Stimulated activated CD8-positive, alpha-beta memory T cell treated with anti-CD3 and anti-CD28 coated beads, Interleukin-2, amount 100 ng/mL, for 1 hour (primary cell): ENCODE data around the gene COL18A1.
"Not testable (repeated sequence)": the region's sequence is repeated elsewhere in the genome, so short reads cannot be mapped to it uniquely, and the experiment has no call there.

ENCODE experiments used
- DNase-seq, 2 donors: peaks; one replicate each; pipeline ENCODE4 v3.0.0-alpha.2; 2020; ENCODE audit warnings: low read depth in 2 of 2

Gene COL18A1

DNA sequence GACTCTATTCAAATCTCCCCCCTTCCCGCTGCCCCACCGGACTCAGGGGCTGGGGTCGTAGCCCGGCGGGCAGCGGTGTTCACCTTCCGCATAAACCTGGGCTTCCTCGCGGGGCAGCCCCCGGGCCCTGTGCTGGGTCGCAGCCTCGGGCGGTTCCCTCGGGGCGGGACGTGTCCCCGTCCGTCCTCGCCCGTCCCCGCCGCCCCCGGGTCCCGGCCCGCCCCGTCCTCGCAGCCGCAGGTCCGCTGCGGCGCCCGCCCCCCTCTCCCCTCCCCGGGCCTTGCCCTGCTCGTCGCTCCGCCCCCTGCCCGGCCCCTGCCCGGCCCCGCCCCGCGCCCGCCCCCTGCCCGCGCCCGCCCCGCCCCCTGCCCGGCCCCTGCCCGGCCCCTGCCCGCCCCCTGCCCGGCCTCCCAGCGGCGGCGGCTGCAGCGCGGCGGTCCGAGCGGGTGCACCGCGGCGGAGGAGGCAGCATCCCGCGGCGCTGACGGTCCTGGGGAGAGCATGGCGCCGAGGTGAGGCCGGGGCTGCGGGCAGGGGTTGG, at the start of gene COL18A1:
Gene COL18A1, plus strand, starts transcription at position 436 of the 541 bp plus-strand sequence. Its CDS starts 66 bp downstream, at position 502.
- peak in 1 of 2 donors; percentile 7 for DNase-seq

DNA sequence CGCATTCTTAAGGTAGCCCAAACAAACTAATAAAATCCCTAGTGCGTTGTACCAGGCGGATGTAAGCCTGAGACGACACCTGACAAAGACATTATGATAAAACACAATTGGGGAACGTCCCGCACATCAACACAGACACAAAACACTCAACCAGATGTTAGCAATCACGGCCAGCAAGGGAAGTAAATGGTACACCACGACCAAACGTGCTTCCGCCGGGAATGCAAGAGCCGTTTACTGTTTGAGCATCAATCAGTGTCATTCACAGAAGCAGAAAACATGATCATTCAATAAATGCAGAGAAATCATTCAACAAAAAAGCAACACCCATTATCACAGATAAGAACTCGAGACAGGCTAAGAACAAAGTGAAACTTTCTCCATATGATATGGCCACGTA, 49.4 kb upstream of the COL18A1 start:
- DNase-seq: no peak

DNA sequence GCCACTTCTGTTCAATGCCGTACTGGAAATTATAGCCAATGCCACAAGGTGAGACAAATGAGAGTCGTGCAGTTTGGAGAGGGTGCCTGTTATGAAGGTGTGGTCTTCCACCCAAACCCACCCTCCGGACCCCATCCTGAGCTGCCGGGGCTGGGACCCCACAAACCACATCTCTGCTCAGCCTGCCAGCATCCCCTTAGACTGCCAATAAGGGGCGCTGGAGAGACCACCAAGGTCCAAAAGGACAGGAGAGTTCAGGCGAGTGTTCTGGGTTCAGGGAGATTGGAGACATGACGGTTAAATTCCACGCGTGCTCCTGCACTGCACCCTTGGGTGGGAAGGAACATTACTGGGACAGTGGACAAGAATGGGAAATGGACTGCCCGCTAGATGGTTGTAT, 48.7 kb upstream of the COL18A1 start:
- DNase-seq: no peak

DNA sequence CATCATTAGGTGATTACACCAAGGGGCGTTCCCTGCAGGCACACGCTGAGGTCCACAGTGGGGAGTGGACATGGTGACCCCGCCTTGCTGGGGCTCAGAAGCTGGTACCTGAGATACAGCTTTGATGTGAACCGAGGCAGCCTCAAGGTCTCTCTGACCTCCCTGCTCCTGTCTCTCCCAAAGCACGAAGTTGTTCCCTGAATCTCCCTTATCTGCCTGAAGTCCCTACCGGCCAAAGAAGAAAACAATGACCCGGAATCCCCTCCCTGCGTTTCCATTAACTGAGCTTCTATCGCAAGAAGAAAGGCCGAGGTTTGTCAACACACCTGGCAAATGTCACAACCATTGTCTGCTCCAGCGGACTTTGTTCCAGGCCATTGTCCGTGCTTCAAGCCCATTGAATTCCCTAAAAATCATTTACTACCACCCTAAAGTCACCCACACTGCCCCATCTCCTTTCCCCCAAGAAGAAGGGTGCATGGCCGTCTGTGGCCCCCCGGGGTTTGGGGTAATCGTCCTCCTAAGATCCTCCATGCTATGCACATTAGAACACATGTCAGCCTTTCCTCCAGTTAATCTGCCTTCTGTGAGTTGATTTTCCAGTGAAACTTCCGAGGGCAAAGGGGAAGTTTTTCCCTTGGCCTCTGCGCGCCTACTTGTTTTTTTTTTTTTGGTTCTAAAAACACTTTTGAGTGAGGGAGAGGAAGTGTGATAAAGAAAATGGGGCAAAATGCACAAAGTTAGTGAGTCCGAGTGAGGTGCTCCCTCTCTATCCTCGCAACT, 48.1 kb upstream of the COL18A1 start:
- DNase-seq: no peak

DNA sequence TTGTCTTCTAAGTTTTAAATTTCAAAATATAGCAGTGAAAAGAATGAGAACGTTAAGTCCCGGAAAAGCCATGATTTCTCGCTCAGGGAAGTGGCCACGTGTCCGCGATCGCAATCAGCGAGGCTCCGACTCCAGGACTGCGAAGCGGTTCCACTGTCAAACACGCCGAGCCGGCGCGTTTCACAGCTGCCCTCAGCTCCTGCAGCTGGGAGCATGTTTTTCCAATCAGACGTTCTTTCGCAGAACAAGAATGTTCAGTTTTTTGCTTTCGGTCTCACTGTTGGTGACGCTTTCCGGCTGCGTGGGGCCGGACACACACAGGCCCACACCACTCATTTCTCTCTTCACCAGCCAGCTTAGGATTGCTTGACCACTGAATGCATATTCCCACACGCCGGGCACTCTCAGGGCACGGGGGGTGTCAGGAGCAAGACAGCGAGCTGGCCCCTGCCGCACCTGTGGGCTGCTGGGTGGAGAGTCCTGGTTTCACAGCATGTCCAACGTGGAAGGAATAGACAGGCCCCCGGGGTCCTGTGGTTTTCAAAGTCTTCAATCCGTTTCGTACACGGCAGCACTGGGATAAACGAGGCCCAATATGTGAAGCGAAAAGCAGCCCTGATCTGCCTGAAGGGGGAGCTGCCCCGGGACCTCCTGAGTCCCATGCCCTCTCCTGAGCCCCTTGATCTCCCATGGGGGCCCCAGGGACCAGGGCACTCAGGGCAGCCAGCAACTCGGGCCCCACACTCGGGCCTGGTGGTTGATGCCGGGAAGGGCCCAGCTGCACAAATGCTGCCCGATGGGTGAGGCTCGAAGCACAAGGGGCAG, 47.3 kb upstream of the COL18A1 start:
- no peak for DNase-seq

DNA sequence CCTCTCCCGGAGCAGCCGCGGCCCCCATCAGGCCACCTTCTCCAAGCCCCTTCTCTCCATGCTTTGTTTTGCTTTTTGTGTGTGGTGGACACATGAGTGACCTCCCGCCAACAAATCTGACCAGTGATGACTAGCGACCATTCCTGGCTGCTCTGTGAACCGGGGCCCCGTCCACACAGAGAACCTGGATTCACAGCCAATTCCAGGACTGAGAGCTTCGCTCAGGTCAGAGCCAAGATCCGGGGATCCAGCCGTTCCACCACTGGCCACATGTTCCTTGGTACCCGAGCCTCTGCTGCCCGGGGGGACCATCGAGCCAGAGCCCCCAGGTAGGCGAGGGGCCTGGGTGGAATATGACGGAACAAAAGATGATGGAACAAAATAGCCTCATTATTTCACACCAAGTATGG, 46.7 kb upstream of the COL18A1 start:
- no peak for DNase-seq

DNA sequence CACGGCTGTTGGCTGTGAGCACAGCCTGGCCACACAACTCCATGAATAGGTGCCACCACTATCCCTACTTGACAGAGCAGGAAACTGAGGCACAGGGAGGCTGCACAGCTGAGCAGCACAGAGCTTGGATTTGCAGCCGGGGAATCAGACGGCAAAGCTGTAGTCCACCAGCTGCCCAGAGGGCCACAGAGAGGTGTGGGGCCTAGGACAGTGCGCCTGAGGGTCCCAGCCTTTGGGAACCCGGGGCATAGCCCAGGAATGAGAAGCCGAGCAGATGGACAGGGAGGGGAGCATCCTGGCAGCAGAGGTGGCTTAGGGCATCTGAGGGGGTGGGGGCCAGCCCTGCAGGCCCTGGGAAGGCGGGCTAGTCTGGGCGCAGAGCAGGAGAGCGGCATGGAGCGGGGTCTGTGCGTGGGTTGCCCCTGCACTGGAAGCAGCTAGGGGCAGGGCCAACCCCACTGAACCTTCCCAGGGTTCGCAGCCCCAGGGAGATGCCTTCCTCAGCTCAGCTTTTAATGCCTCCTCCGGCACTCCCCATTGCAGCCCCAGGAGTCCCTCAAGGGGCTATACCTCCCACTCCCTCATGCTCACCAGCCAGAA, 46.2 kb upstream of the COL18A1 start:
- no peak for DNase-seq

DNA sequence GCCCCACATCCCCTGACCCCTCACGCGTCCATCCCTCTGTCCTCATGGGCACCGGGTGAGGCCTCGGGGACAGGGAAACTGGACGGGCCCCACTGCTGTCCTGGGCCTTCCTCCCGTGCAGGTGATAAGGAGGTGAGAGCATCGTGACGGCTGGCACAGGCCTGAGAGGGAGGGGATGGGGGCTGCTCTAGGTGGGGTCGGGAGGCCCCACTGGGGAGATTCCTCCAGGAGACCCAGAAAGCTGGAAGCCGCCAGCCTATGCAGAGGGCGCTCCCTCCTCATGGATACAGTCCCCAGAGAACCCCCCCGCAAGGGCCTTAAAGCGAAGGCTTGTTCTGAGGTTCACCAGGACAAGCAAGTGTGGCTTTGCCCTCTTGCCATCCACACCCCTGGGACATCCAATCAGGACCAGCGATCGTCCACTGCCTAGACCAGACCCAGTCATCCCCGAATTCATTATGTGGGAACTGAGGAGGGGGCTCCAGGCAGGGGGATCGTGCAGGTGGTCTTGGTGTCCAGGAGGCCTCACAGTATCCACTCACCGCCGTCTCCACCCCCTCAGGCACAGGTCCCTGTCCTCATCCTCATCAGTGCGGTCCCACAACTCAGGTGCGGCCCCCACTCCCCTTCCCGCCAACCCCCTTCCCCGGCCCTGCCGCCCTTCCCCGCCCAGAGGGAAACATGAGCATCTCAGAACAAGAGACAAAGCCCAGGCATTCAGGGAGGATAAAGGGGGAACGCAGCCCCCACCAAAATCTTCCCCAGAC, 45.3 kb upstream of the COL18A1 start:
- DNase-seq: no peak

DNA sequence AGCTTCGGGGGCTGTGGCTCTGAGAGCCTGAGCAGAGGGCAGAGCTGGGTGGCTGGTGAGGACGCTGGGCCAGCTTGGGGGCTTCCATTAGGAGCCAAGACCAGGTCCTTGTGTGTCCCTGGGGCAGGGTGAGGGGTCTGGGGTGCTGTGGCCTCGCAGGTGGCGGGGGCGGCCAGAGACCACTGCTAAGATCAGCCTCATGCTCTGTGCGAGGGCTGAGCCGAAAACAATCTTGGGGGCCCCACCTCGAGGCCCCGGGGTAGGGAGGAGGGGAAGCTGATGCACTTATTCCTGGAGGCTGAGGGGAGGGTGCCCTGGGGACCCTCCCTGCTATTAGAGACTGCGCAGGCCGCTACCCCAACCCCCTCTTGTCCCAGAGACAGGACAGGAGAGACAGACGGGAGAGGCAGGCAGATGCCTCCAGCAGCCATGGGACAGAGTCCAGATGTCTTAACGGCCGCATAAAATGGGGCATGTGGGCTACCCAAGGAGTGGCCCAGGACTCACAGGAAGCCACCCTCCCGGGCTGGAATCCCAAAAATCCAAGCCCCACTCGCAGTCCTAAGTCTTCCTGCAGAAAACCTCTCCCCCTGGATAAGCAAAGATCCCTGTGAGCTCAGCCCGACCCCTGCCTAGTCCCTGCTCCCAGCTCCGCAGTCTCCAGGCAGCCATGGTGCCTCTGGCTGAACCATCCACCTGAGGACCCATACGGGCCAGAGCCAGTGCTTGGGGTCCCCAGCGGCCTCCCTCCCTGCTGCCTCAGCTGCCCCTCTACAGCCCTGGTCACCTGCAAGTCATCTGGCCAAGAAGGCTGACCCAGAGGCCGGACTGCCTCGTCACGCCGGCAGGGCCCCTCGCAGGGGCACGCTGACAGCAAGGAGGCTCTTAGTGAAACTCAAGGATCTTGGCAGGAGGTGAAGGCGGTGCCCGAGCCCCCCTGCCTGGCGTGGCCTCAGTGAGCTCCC, 43.6 kb upstream of the COL18A1 start:
- no peak for DNase-seq

DNA sequence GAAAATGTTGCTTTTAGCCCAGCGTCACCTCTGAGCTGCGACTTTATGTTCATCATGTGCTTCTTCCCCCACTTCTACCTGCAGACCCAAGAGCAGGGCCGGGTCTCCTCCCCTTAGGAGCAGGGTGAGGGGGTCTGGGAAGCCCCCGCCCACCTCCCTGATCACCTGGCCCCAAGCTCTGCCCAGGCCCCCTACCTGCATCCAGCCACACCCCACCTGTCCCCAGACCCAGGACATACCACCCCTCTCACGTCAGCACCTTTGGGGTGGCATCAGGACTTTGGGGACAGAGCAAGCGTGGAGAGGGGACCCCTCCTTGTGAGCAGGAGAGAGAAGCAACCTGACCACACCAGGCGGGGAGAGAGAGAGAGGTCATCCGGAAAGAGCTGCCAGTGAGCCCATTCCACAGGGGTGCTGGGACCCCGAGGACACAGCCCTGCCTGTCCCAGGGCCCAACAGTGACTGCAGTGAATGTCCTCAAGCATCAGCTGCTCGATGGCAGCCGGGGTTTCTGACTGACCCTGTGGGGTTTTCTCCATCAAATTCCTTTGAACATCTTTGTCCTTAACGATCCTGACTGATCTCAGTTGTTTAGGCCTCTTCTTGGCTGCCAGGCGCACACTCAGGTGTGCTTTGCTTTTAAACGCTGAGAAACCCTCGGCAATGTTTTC, 42.8 kb upstream of the COL18A1 start:
- DNase-seq: no peak

DNA sequence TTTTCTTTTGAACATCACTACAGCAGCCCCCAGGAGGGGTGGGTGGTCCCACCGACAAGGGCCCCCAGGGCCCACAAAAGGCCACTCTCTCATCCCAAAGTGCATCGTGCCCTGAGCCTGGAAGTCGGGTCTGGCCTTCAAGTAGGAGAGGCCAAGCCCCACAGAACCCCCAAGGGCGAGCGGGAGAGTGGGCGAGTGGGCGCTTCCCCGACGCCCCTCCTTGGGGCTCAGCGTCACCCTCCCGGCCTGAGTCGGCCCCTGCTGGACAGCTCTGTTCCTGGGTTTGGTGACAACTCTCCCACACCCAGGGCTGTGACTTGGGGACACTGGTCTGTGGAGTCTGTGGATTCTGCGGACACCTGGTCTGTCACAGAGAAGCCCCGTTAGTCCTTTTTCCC, 42.2 kb upstream of the COL18A1 start:
- no peak for DNase-seq

DNA sequence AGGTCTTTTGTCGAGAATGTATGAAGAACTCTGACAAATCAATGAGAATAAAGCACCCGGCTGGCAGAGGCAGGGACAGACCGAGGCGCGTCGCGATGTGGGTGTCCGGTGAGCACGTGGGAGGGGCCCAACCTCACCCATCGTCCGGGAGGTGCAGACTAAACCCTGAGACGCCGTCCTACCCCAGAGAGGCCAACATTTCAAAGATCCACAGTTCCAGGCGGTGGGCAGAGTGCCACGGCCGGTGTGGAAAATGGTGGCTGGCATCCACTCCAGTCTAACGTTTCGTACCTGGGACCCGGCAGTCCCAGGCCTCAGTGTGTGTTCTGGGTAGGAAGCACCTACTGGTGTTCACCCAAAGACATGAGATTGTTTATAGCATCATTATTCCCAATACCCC, 41.7 kb upstream of the COL18A1 start:
- DNase-seq: not testable (repeated sequence)

DNA sequence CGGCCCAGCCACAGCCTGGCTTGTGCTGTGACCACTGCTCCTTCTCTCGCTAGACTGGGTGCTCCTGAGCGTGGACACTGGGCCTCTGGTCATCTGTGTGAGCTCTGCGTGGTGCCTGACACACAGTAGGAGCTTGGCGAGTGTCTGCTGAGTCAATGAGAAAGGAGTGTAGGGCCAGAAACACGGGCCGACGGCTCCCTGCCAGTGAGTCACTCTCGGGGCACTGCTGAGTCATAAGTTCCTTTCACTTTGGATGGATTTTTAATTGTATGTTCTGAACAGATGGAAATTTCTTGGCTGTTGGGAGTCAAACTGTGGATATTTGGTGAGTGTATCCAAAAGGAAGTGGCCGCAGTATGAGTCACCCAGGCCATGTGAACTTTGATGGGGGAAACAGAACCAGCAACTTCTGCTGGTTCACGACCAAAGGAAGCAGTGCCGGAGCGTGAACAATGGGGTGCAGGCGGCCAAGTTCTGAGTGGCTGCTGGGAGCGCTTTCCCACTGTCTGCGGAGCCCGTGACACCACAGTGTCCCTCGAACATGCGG, 41.0 kb upstream of the COL18A1 start:
- DNase-seq: no peak

DNA sequence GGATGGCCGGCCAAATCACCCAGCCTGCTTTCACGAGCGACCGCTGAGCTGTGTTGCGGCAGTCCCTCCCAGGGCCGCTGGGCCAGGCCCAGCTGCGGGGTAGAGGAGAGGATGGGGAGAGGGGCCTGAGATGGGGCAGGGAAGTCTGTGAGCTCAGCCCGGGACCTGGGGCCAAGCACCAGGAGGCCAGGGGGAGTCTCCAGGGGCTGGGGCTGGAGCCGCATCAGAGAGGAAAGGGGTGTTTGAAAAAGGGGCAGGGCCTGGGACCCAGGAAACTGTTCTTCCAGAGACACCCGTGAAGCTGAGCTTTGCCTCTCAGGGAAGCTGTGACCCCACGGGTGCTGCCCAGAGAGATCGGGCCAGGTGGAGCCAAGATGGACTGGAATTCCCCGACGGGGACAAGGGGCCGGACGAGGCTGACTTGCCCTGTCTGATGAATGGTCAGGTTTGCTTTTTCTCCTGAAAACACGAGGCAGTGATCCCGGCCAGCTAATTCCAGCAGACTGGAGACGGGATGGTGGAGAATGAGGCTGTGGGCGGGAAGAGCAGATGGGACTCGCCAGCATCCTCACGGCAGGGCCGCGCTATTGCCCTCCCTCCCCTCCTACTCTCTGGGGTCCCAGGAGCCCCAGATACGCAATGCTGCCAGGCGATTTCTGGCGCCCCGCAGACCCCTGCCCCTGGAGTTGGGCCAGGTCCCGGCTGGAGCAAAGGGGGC, 40.3 kb upstream of the COL18A1 start:
- no peak for DNase-seq

DNA sequence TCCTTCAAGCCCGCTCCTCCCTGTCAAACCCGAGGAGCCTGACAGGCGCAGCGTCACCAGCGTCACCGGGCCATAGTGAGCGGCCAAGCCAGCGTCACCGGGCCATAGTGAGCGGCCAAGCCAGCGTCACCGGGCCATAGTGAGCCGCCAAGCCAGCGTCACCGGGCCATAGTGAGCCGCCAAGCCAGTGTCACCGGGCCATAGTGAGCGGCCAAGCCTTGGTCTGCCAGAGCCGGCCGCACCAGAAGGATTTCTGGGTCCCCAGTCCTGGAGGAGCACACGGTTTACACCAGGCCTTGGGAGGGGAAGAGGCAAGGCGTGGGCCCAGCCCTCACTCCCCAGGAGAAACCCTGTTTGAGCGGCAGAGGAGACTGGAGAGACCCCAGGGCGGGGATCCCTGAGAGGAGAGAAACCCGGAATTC, 39.8 kb upstream of the COL18A1 start:
- DNase-seq: no peak

DNA sequence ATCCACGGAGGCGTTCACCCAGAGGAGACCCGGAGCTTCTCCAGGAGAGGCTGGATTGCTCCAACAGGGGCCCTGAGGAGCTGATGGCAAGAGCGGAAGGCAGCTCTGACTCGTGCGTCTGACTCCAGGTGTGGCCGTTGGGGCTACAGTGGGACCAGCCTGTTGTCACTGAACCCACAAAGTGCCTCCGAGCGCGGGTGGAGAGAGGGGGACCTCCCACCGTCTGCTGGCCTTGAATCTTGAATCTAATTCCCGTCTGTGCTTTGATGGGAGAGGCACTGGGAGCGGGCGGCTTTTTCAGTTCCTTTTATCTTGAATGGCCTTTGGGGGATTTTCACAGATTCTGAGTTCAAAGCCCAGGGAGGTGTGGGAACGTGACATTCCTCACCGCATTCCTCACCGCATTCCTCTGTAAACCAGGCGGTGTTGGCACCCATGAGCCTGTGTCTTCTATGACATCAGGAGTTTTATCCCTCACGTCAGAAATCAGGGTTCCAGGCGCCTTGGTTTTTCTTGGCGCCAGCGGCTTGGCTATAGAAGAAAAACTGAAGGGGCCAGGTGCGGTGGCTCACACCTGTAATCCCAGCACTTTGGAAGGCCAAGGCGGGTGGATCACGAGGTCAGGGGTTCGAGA, 39.2 kb upstream of the COL18A1 start:
- no peak for DNase-seq

DNA sequence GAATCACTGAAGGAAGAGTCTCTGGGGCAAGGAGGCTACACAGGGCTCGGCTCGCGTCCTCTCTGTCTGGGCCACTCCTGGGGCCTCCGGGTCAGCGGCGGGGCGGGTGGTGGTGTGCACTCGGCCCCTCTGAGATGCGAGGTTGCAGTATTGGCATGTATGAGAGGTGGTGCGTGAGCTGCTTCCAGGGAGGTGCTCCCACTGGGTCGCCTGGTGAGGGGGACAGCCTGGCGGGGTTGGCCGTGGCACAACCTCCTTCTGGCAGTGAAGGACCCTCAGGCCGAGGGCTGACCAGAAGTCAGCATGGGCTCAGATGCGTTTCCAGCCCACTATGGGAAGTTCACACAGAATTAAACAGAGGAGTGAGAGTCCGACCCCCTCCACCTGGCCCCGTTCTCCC, 38.5 kb upstream of the COL18A1 start:
- DNase-seq: no peak

DNA sequence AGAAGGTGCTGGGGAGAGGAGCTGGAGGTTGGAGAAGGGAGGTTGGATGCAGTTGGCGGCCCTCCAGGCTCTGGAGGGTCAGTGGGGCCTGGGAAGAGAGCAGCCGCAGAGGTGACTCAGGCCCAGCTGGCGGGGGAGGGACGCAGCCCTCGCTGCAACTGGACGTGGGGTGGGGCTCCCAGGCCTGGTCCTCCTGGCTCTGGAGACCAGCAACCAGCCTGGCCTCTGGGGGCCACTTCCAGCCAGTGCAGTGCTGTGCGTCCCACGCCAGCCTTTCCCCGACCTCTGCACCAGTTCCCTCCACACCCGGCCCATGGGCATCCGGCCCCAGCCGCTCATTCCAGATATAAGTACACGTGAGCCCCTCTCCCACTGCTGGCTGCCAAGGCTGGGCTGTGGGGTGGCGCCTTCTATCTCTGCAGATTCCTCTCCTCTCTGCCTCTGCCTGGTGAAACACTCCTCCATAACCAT, 38.0 kb upstream of the COL18A1 start:
- DNase-seq: no peak
